ENCODE data around the gene ZNF710. TPM values are rescaled to one million over a fixed set of nuclear protein-coding genes. Genes with fewer than 3 reads are reported as not detected.

ZNF710 gene
- total RNA-seq, 4 donors from 2014 or later = 27.3 to 43.4 (median 35.6) TPM

DNA sequence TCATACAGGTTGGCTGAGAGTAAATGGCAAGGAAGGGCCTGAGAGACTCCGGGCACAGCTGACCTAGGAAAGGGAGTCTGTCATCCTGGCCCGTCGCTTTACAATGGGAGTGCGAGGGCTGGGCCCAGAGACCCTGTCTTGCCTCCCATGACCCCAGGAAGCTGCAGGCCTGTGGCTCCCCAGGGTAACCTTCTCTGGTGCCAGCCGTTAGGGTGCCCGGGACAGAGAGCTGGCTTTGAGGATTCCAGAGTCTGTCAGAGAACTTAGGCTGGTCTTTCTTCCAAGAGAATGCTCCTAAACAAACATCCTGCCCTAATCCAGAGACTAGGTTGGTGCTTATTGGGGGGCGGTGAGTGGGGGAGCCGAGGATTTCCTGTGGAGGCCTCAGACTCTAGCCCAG, 18.5 kb downstream of the ZNF710 start:
- DNase-seq = peak; percentile 7
- intact Hi-C loops (cut with DNase I; ENCODE audit: low total_unique reads) = loop anchor here (2.0 kb wide), 1 partner anchor 29 kb away; no protein-coding TSS in a partner anchor

DNA sequence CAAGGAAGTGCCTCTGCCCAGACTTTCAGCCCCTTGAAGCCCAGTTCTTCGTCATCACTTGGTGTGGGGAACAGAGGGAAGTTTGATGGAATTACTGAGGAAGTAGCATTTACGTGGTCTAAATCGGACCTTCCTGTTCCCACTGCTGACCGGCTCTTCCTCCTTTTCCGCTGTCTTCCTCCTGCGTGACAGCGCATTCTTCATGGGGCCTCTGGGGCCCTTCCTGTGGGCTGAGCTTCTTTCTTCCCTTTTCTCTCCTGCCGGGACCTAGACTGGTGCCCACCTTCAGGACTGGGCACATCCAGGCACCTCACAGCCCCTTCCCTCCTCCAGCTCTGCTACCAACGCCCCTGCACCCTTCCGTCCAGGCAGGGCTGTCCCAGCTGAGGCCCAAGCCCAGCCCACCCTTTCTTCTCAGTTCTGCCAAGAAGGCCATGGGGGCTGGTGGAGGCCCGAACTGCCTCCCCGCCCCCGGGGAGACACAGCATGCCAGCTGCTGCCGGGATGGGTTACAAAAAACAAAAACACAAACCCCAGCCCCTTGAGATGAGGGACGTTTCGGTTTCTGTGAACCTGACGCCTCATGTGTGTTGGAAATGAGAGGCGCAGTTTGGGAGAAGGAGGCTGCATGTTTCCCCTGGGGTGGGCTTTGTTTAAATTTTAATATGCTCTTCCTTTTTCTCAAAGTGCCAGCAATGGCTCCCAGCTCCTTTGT, 19.1 kb downstream of the ZNF710 start:
- Histone ChIP-seq H3K27ac (peak overlapping the region; percentile 47 to 70 (median 59)), H3K4me1 (peaks cover 3 to 57% (median 40%) of the 10 kb centered on the region in 4 donors), H3K36me3 (no peaks in the 10 kb centered on the region), H3K27me3 (no peaks in the 10 kb centered on the region), H3K4me3 (no peak overlapping the region), H3K9me3 (no peaks in the 10 kb centered on the region)
- TF ChIP-seq EP300 (IDR thresholded peaks at IDR 0.05; ENCODE audit: low read depth) (no peak), POLR2AphosphoS5 (IDR thresholded peaks at IDR 0.05) (no peak), POLR2A (IDR thresholded peaks at IDR 0.05) (no peak)
- TF ChIP-seq, protein P1, sequence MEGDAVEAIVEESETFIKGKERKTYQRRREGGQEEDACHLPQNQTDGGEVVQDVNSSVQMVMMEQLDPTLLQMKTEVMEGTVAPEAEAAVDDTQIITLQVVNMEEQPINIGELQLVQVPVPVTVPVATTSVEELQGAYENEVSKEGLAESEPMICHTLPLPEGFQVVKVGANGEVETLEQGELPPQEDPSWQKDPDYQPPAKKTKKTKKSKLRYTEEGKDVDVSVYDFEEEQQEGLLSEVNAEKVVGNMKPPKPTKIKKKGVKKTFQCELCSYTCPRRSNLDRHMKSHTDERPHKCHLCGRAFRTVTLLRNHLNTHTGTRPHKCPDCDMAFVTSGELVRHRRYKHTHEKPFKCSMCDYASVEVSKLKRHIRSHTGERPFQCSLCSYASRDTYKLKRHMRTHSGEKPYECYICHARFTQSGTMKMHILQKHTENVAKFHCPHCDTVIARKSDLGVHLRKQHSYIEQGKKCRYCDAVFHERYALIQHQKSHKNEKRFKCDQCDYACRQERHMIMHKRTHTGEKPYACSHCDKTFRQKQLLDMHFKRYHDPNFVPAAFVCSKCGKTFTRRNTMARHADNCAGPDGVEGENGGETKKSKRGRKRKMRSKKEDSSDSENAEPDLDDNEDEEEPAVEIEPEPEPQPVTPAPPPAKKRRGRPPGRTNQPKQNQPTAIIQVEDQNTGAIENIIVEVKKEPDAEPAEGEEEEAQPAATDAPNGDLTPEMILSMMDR (IDR thresholded peaks at IDR 0.05) = no peak
- peak; percentile 30 for DNase-seq
- 67 to 89% methylated on average over 5 to 17 of the region's 18 CpGs for WGBS, 2 donors (ENCODE audit: low coverage in 1 of 2)
- intact Hi-C loops (cut with DNase I; ENCODE audit: low total_unique reads) = no loop called here
- in situ Hi-C loops (cut with MboI; ENCODE audit: low pct_ligation_motif_present in 1 of 4, low pct_unique_long_range_greater_than_20kb in 1 of 4, low sequenced_read_pairs in 3 of 4) = no loop called here

More for the DNA sequence above, 18.5 kb downstream of the ZNF710 start:
- Histone ChIP-seq H3K4me1 (peaks cover 0 to 59% (median 35%) of the 10 kb centered on the region in 4 donors), H3K4me3 (no peak overlapping the region), H3K27me3 (no peaks in the 10 kb centered on the region), H3K36me3 (no peaks in the 10 kb centered on the region), H3K27ac (peak overlapping the region; percentile 47 to 70 (median 59)), H3K9me3 (no peaks in the 10 kb centered on the region)
- TF ChIP-seq, protein P1 (IDR thresholded peaks at IDR 0.05) = no peak
- TF ChIP-seq EP300 (IDR thresholded peaks at IDR 0.05; ENCODE audit: low read depth) (no peak), POLR2AphosphoS5 (IDR thresholded peaks at IDR 0.05) (no peak), POLR2A (IDR thresholded peaks at IDR 0.05) (no peak)
- 82% methylated on average over 6 of the region's 8 CpGs; no CpG with 5 or more reads in 1 of the 2 donors for WGBS, 2 donors (ENCODE audit: low coverage in 1 of 2)
- in situ Hi-C loops (cut with MboI; ENCODE audit: low pct_ligation_motif_present in 1 of 4, low pct_unique_long_range_greater_than_20kb in 1 of 4, low sequenced_read_pairs in 3 of 4) = no loop called here

DNA sequence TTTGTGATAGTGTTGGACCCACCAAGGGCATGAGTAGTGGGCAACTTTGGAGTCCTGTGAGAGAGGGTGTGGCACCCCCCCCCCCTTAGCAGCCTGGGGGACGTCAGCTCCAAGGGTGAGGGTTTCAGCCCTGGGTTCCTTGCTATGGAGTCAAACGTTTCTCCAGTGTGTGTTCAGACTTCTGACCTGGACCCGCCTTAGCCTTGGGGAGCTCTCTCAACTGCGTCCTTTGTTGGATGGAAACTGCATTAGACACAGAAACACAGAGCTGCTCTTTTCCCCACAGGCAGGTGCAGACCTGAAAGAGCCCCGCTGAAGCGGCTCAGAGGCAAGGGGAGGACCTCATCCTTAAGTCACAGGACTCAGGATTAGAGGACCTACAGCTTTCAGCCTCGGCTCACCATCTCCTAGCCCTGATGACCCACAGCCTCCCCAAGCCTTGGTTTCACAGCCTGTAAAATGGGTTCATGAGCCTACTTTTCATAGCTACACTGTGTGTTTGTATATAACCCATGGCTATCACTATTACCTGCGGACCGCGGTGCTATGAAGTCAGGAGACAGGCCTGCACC, 19.9 kb downstream of the ZNF710 start:
- TF ChIP-seq POLR2A (IDR thresholded peaks at IDR 0.05) = no peak
- no peak for TF ChIP-seq POLR2AphosphoS5 (IDR thresholded peaks at IDR 0.05)
- TF ChIP-seq, protein P1 (IDR thresholded peaks at IDR 0.05) = no peak
- TF ChIP-seq EP300 (IDR thresholded peaks at IDR 0.05; ENCODE audit: low read depth) = no peak
- no peaks in the 10 kb centered on the region for H3K36me3 ChIP-seq
- peak overlapping the region; percentile 47 to 70 (median 59) for H3K27ac ChIP-seq
- 77 to 100% methylated on average over 2 to 10 of the region's 10 CpGs for WGBS, 2 donors (ENCODE audit: low coverage in 1 of 2)
- in situ Hi-C loops (cut with MboI; ENCODE audit: low pct_ligation_motif_present in 1 of 4, low pct_unique_long_range_greater_than_20kb in 1 of 4, low sequenced_read_pairs in 3 of 4) (no loop called here), intact Hi-C loops (cut with DNase I; ENCODE audit: low total_unique reads) (no loop called here)
- no peaks in the 10 kb centered on the region for H3K27me3 ChIP-seq
- H3K9me3 ChIP-seq = no peaks in the 10 kb centered on the region
- peaks cover 10 to 58% (median 47%) of the 10 kb centered on the region in 4 donors for H3K4me1 ChIP-seq
- peak; percentile 17 for DNase-seq
- H3K4me3 ChIP-seq = no peak overlapping the region

DNA sequence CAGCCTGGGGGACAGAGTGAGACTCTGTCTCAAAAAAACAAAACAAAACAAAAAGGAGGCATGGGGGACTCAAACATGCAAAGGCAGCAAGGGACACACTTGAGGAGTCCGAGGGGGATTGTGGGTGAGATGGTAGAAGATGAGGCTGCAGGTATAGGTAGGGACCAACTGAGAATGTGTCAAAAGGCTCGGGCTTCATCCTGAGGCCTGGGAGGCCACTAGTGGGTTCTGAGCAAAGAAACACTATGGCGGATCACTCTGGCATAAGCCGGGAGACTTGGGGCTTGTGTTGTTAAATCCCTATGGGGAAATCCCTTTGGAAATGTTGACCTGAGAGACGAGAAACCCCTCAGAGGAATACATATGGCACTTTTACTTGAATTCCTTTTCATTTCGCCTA, 21.2 kb downstream of the ZNF710 start:
- H3K27ac ChIP-seq = no peak overlapping the region
- WGBS, 2 donors (ENCODE audit: low coverage in 1 of 2) = 77 to 91% methylated on average over 4 to 6 of the region's 6 CpGs
- no peaks in the 10 kb centered on the region for H3K36me3 ChIP-seq
- H3K4me3 ChIP-seq = no peak overlapping the region
- in situ Hi-C loops (cut with MboI; ENCODE audit: low pct_ligation_motif_present in 1 of 4, low pct_unique_long_range_greater_than_20kb in 1 of 4, low sequenced_read_pairs in 3 of 4) (no loop called here), intact Hi-C loops (cut with DNase I; ENCODE audit: low total_unique reads) (no loop called here)
- no peaks in the 10 kb centered on the region for H3K27me3 ChIP-seq
- TF ChIP-seq, protein P1 (IDR thresholded peaks at IDR 0.05) = no peak
- TF ChIP-seq POLR2A (IDR thresholded peaks at IDR 0.05) = no peak
- no peak for TF ChIP-seq POLR2AphosphoS5 (IDR thresholded peaks at IDR 0.05)
- no peak for TF ChIP-seq EP300 (IDR thresholded peaks at IDR 0.05; ENCODE audit: low read depth)
- no peaks in the 10 kb centered on the region for H3K9me3 ChIP-seq
- peaks cover 10 to 51% (median 35%) of the 10 kb centered on the region in 4 donors for H3K4me1 ChIP-seq
- peak; percentile 3 for DNase-seq
